CD14-positive monocyte (primary cell): ENCODE results near the gene PPFIA4. TPM values are rescaled to one million over a fixed set of nuclear protein-coding genes. Genes with fewer than 3 reads are reported as not detected.
A peak's percentile ranks its signal among the peaks of the same experiment; 100 is the strongest.

Experiments
- DNase-seq, 3 donors: peaks; one replicate each; pipeline ENCODE4 v3.0.0-alpha.2; 2011 to 2022
- H2AFZ ChIP-seq: 2 replicates; pipeline ENCODE4 v1.6.0; 2012; ENCODE audit warnings: mild to moderate bottlenecking, low read depth, low read length, inconsistent platforms; ENCODE audit not compliant: insufficient read depth, poor library complexity, severe bottlenecking
- H3K27ac ChIP-seq, 2 donors: 1 replicate in 1 of 2; 2 replicates in 1 of 2; pipeline ENCODE4 v1.5.1; 2012 to 2013; ENCODE audit warnings: low read length in 2 of 2, control low read depth in 1 of 2, inconsistent platforms in 1 of 2, low read depth in 1 of 2, mild to moderate bottlenecking in 1 of 2
- H3K27me3 ChIP-seq, 2 donors: one replicate each; pipeline versions ENCODE4 v1.6.0 to v1.6.1; 2011 to 2013; ENCODE audit warnings: low read length in 2 of 2; ENCODE audit not compliant: control insufficient read depth in 2 of 2, insufficient read depth in 2 of 2
- H3K36me3 ChIP-seq, 2 donors: replicated peaks in 1 of 2; 1 replicate in 1 of 2; 2 replicates in 1 of 2; pipeline versions ENCODE4 v1.5.1 to v1.6.1; 2012 to 2013; ENCODE audit warnings: low read length in 2 of 2, control low read depth in 1 of 2, inconsistent platforms in 1 of 2, mild to moderate bottlenecking in 1 of 2; ENCODE audit not compliant: insufficient read depth in 2 of 2, control insufficient read depth in 1 of 2
- H3K4me1 ChIP-seq, 2 donors: 1 replicate in 1 of 2; 2 replicates in 1 of 2; pipeline versions ENCODE4 v1.5.1 to v1.6.1; 2012 to 2013; ENCODE audit warnings: low read length in 2 of 2, control low read depth in 1 of 2, inconsistent platforms in 1 of 2, mild to moderate bottlenecking in 1 of 2, moderate library complexity in 1 of 2; ENCODE audit not compliant: insufficient read depth in 2 of 2, control insufficient read depth in 1 of 2
- H3K4me2 ChIP-seq: replicated peaks from 2 replicates; pipeline ENCODE3; 2012; ENCODE audit warnings: low read length, moderate library complexity, mild to moderate bottlenecking; ENCODE audit not compliant: poor library complexity, severe bottlenecking; ENCODE audit errors: extremely low read depth
- H3K4me3 ChIP-seq, 3 experiments: fragments of 200-600 bp in 1 of 3; sonication (generic) in 1 of 3; replicated peaks in 1 of 3; 1 replicate in 2 of 3; 2 replicates in 1 of 3; pipeline ENCODE4 v1.5.1; 2011 to 2013; ENCODE audit warnings: low read length in 3 of 3, mild to moderate bottlenecking in 3 of 3, control low read depth in 2 of 3, low read depth in 2 of 3, inconsistent platforms in 1 of 3, moderate library complexity in 1 of 3
- H3K79me2 ChIP-seq: 2 replicates; pipeline ENCODE4 v1.6.0; 2012; ENCODE audit warnings: mild to moderate bottlenecking, control low read depth, inconsistent platforms, low read length, moderate library complexity; ENCODE audit not compliant: insufficient read depth
- H3K9ac ChIP-seq: 2 replicates; pipeline ENCODE4 v1.6.0; 2017; ENCODE audit warnings: low read length, mild to moderate bottlenecking; ENCODE audit not compliant: insufficient read depth, poor library complexity, severe bottlenecking
- H3K9me3 ChIP-seq, 2 donors: replicated peaks in 1 of 2; 1 replicate in 1 of 2; 2 replicates in 1 of 2; pipeline versions ENCODE4 v1.5.1 to v1.6.1; 2012 to 2013; ENCODE audit warnings: low read length in 2 of 2, control low read depth in 1 of 2; ENCODE audit not compliant: control insufficient read depth in 1 of 2, insufficient read depth in 1 of 2
- H4K20me1 ChIP-seq: 2 replicates; pipeline ENCODE4 v1.6.0; 2012; ENCODE audit warnings: mild to moderate bottlenecking, low read length, control low read depth, moderate library complexity; ENCODE audit not compliant: insufficient read depth
- H3K27ac Mint-ChIP-seq, 7 donors: one replicate each; pipeline ENCODE4 v1.8.0; 2020; ENCODE audit warnings: mild to moderate bottlenecking in 7 of 7, mixed read lengths in 7 of 7, moderate library complexity in 6 of 7, inconsistent platforms in 2 of 7
- H3K27me3 Mint-ChIP-seq, 3 donors: one replicate each; pipeline ENCODE4 v1.8.0; 2021 to 2022; ENCODE audit warnings: low read depth in 3 of 3, mild to moderate bottlenecking in 3 of 3, mixed read lengths in 3 of 3, moderate library complexity in 3 of 3, inconsistent platforms in 1 of 3
- H3K36me3 Mint-ChIP-seq, 2 donors: one replicate each; pipeline ENCODE4 v1.8.0; 2020; ENCODE audit warnings: mixed read lengths in 2 of 2, inconsistent platforms in 1 of 2, mild to moderate bottlenecking in 1 of 2
- H3K4me1 Mint-ChIP-seq: one replicate; pipeline ENCODE4 v1.8.0; 2020; ENCODE audit warnings: mild to moderate bottlenecking, mixed read lengths
- H3K4me3 Mint-ChIP-seq, 2 donors: one replicate each; pipeline ENCODE4 v1.8.0; 2020; ENCODE audit warnings: mild to moderate bottlenecking in 2 of 2, mixed read lengths in 2 of 2, moderate library complexity in 1 of 2
- H3K9me3 Mint-ChIP-seq, 7 donors: one replicate each; pipeline ENCODE4 v1.8.0; 2020 to 2022; ENCODE audit warnings: mixed read lengths in 7 of 7, mild to moderate bottlenecking in 6 of 7, moderate library complexity in 6 of 7, inconsistent platforms in 2 of 7
- WGBS: methylation state at CpG from one replicate; pipeline ENCODE4 v1.1.5; 2013; ENCODE audit warnings: missing lambda C conversion rate; ENCODE audit not compliant: insufficient coverage; 5-methylcytosine and 5-hydroxymethylcytosine counted together
- intact Hi-C, 2 donors: fragments of 100-400 bp; cut with micrococcal nuclease; formaldehyde crosslinking; loops; one replicate each; pipeline versions ENCODE4 v1.15.0 to v1.15.1; 2023
- polyA plus RNA-seq, 3 donors: library from polyadenylated mRNA; depleted of rRNA in 1 of 3; unstranded in 2 of 3; stranded (reverse) in 1 of 3; fragments of 300-500 nt in 2 of 3; fragments of >200 nt in 1 of 3; fragmentation: Illumina TruSeq in 2 of 3; gene quantifications; 1 replicate in 2 of 3; 2 replicates in 1 of 3; pipeline ENCODE4 v1.2.3, GENCODE V29; 2012 to 2021
- TF ChIP-seq, protein P1 (sequence below): fragments of 200-600 bp; IDR thresholded peaks from one replicate; pipeline ENCODE4 v1.8.0; 2022; ENCODE audit warnings: antibody characterized with exemption, mild to moderate bottlenecking

Gene PPFIA4
- polyA plus RNA-seq, 3 donors: 0.52 to 1.0 (median 0.97) TPM

GRCh38 chr1:203039609-203040512 lies 13.6 kb downstream of the PPFIA4 start:
- Histone ChIP-seq H3K27ac (no peak overlapping the region), H3K4me2 (no peak overlapping the region), H3K4me1 (no peaks in the 10 kb centered on the region), H3K4me3 (no peak overlapping the region), H3K36me3 (no peaks in the 10 kb centered on the region), H4K20me1 (no peaks in the 10 kb centered on the region), H2AFZ (no peak overlapping the region), H3K9me3 (no peaks in the 10 kb centered on the region), H3K9ac (no peak overlapping the region), H3K79me2 (no peaks in the 10 kb centered on the region), H3K27me3 (peaks cover 0 to 2% of the 10 kb centered on the region in 2 donors)
- H3K36me3 Mint-ChIP-seq: no peaks in the 10 kb centered on the region
- peak overlapping the region in 1 of 2 donors; percentile 53 for H3K4me3 Mint-ChIP-seq
- peaks cover 3 to 36% (median 18%) of the 10 kb centered on the region in 3 donors for H3K27me3 Mint-ChIP-seq
- peak overlapping the region in 2 of 7 donors; percentile 53 to 62 for H3K27ac Mint-ChIP-seq
- TF ChIP-seq, protein P1, sequence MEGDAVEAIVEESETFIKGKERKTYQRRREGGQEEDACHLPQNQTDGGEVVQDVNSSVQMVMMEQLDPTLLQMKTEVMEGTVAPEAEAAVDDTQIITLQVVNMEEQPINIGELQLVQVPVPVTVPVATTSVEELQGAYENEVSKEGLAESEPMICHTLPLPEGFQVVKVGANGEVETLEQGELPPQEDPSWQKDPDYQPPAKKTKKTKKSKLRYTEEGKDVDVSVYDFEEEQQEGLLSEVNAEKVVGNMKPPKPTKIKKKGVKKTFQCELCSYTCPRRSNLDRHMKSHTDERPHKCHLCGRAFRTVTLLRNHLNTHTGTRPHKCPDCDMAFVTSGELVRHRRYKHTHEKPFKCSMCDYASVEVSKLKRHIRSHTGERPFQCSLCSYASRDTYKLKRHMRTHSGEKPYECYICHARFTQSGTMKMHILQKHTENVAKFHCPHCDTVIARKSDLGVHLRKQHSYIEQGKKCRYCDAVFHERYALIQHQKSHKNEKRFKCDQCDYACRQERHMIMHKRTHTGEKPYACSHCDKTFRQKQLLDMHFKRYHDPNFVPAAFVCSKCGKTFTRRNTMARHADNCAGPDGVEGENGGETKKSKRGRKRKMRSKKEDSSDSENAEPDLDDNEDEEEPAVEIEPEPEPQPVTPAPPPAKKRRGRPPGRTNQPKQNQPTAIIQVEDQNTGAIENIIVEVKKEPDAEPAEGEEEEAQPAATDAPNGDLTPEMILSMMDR: peak; percentile 62
- 62% methylated on average over 6 of the region's 11 CpGs for WGBS
- peaks cover 12% of the 10 kb centered on the region for H3K4me1 Mint-ChIP-seq
- DNase-seq: no peak
- intact Hi-C loops: loop anchor here (2.0 to 10.0 kb wide), 4 partner anchors 85 to 229 kb away; partner anchors contain the start of gene ADORA1 (in 1 of the 2)
- no peaks in the 10 kb centered on the region for H3K9me3 Mint-ChIP-seq

DNA sequence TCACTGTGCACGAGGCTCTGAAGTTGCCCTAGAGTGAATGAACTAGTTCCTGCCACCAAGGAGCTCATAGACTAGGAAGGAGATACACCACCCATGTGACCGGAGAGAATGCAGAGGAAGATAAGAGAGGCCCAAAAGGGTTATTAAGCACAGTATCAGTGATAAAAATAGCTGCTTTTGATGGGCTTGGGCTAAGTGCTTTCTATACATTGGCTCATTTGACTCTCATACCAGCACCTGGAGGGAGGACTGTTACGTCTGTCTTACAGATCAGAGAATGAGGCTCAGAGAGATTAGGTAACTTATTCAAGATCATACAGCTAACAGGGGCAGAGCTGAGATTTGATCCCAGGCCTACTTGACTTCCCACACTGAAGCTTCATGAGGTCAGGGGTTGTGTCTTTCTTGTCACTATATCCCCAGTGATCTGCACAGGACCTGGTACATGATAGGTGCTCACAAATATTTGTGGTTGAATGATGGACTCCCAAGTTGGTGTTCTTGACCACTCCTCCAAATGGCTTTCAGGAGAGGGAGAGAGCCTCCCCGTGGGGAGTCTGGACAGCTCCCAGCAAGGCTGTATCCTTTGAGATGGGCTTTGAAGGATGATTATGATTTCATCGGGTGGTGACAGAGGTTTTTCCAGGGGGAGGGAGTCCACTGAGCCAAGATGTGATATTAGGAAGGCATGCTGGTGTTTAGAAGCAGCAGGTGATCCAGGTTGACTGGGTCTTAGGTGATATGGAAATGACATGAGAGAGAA lies 14.4 kb downstream of the PPFIA4 start:
- H3K27me3 ChIP-seq: peaks cover 0 to 2% of the 10 kb centered on the region in 2 donors
- no peak overlapping the region for H3K9ac ChIP-seq
- H3K79me2 ChIP-seq: no peaks in the 10 kb centered on the region
- no peak overlapping the region for H2AFZ ChIP-seq
- TF ChIP-seq, protein P1: no peak
- no peaks in the 10 kb centered on the region for H3K36me3 ChIP-seq
- H3K4me1 ChIP-seq: no peaks in the 10 kb centered on the region
- Mint-ChIP-seq H3K9me3 (no peaks in the 10 kb centered on the region), H3K4me3 (no peak overlapping the region), H3K4me1 (peaks cover 12% of the 10 kb centered on the region), H3K27me3 (peaks cover 3 to 35% (median 19%) of the 10 kb centered on the region in 3 donors), H3K36me3 (no peaks in the 10 kb centered on the region), H3K27ac (peak overlapping the region in 1 of 7 donors; percentile 62)
- H3K4me2 ChIP-seq: no peak overlapping the region
- intact Hi-C loops: loop anchor here in 1 of 2 donors (10.0 kb wide), 1 partner anchor 84 kb away; the partner anchor contains the start of gene ADORA1
- WGBS: 67% methylated on average over 3 of the region's 5 CpGs
- no peak overlapping the region for H3K4me3 ChIP-seq
- H3K9me3 ChIP-seq: no peaks in the 10 kb centered on the region
- H4K20me1 ChIP-seq: no peaks in the 10 kb centered on the region
- no peak for DNase-seq
- no peak overlapping the region for H3K27ac ChIP-seq
